Measurements from ENCODE around the gene TMEM178B. TPM values are rescaled to one million over a fixed set of nuclear protein-coding genes. Genes with fewer than 3 reads are reported as not detected.

Gene TMEM178B
- total and polyA plus RNA-seq, 2 of the 4 experiments (the other 2 are of a cell fraction): under 0.01 to 0.05 TPM

GRCh38 chr7:141312828-141313521 lies 239.1 kb downstream of the TMEM178B start:
- peaks cover 9% of the 10 kb centered on the region; the same call in 1 of the 2 replicates for H3K9me3 ChIP-seq (ENCODE audit: control insufficient read depth, insufficient read depth, low read length)
- H3K4ac ChIP-seq (ENCODE audit: low read depth, low read length): no peak overlapping the region
- DNase-seq (no peak), ATAC-seq (ENCODE audit: low read depth) (no peak)
- no peak for TF ChIP-seq NFE2L2 (IDR thresholded peaks at IDR 0.05; ENCODE audit: low read depth, low read length)
- no peak for TF ChIP-seq BHLHE40 (IDR thresholded peaks at IDR 0.05; ENCODE audit: low read depth, low read length)
- TF ChIP-seq SMC3 (IDR thresholded peaks at IDR 0.05; ENCODE audit: low read depth, low read length): no peak
- H3K9me1 ChIP-seq (ENCODE audit: insufficient read depth, low read length): no peaks in the 10 kb centered on the region
- BruUV-seq (replicated peaks): no TSS peak
- H3K14ac ChIP-seq (replicated peaks; ENCODE audit: low read depth, low read length): no peak overlapping the region
- in situ Hi-C loops (cut with MboI; ENCODE audit: low sequenced_read_pairs) (no loop called here), intact Hi-C loops (cut with micrococcal nuclease) (no loop called here), dilution Hi-C loops (cut with HindIII; ENCODE audit: low sequenced_read_pairs, unreplicated experiment) (no loop called here)
- H4K91ac ChIP-seq (ENCODE audit: insufficient read depth, low read depth, low read length): no peak overlapping the region
- H2AFZ ChIP-seq (replicated peaks; ENCODE audit: low read length, poor library complexity): no peak overlapping the region
- no peak overlapping the region for H2BK20ac ChIP-seq (ENCODE audit: low read depth, low read length)
- no peak overlapping the region for H3K4me3 ChIP-seq (ENCODE audit: insufficient read depth, low read depth, low read length)
- POLR2A ChIA-PET (ENCODE audit: unreplicated experiment): no interaction called here
- H3K36me3 ChIP-seq (ENCODE audit: control insufficient read depth, insufficient read depth, low read length): no peaks in the 10 kb centered on the region
- no peak overlapping the region for H4K8ac ChIP-seq (ENCODE audit: low read depth in 2 of 2, low read length in 2 of 2)
- no peaks in the 10 kb centered on the region for H3K27me3 ChIP-seq (ENCODE audit: control insufficient read depth, insufficient read depth, low read length)
- H3K4me1 ChIP-seq (ENCODE audit: control insufficient read depth, insufficient read depth, low read length): no peaks in the 10 kb centered on the region
- no peak overlapping the region for H2BK15ac ChIP-seq (ENCODE audit: low read depth, low read length)
- no peak overlapping the region for H4K5ac ChIP-seq (ENCODE audit: low read depth, low read length)
- H2AK5ac ChIP-seq (ENCODE audit: low read depth, low read length): no peak overlapping the region
- H2BK120ac ChIP-seq (ENCODE audit: low read depth, low read length): no peak overlapping the region
- H2BK5ac ChIP-seq (ENCODE audit: low read depth, low read length, poor library complexity, severe bottlenecking): no peak overlapping the region
- H3K9ac ChIP-seq (ENCODE audit: low read depth, low read length): no peak overlapping the region
- H2AK9ac ChIP-seq (replicated peaks; ENCODE audit: low read depth, low read length, poor library complexity): no peak overlapping the region
- no peak overlapping the region for H3K23ac ChIP-seq (ENCODE audit: low read depth, low read length)
- H3K27ac ChIP-seq (ENCODE audit: insufficient read depth, low read length): no peak overlapping the region
- 0% methylated on average over 1 of the region's 2 CpGs; no CpG with 5 or more reads in 1 of the 2 experiments for WGBS, 2 experiments (ENCODE audit: extremely low coverage in 2 of 2, insufficient read length in 1 of 2)
- H3K18ac ChIP-seq (ENCODE audit: low read depth, low read length): no peak overlapping the region
- H3K4me2 ChIP-seq (ENCODE audit: low read depth, low read length): no peak overlapping the region
- CTCF ChIA-PET: no interaction called here
- H4K20me1 ChIP-seq (ENCODE audit: insufficient read depth, low read length): no peaks in the 10 kb centered on the region
- no peaks in the 10 kb centered on the region; a peak in 1 of 4 replicates for H3K79me1 ChIP-seq (ENCODE audit: low read depth in 1 of 2, low read length in 2 of 2)
- no peak overlapping the region for H3K56ac ChIP-seq (ENCODE audit: extremely low read depth, insufficient read depth, low read length)

All from IMR-90 (cell line).